Mesenchymal stem cell (in vitro differentiated cells and primary cell): ENCODE results near the gene LRRC45.

ENCODE experiments used
- DNase-seq: peaks from one replicate; pipeline ENCODE4 v3.0.0-alpha.2; 2013
- H2AFZ ChIP-seq: one replicate; pipeline ENCODE4 v1.6.1; 2013; ENCODE audit warnings: low read depth, mild to moderate bottlenecking, control low read depth, inconsistent platforms, low read length, moderate library complexity
- H2AK5ac ChIP-seq: 2 replicates; pipeline ENCODE4 v1.6.1; 2013; ENCODE audit warnings: low read length, moderate library complexity, mild to moderate bottlenecking, inconsistent platforms; ENCODE audit not compliant: severe bottlenecking
- H2BK120ac ChIP-seq: one replicate; pipeline ENCODE4 v1.6.1; 2013; ENCODE audit warnings: low read depth, mild to moderate bottlenecking, inconsistent platforms, low read length, moderate library complexity
- H2BK12ac ChIP-seq, 2 experiments: one replicate each; pipeline ENCODE4 v1.6.1; 2013; ENCODE audit warnings: inconsistent platforms in 2 of 2, low read length in 2 of 2, mild to moderate bottlenecking in 2 of 2, moderate library complexity in 2 of 2, control low read depth in 1 of 2
- H2BK15ac ChIP-seq: one replicate; pipeline ENCODE4 v1.6.1; 2013; ENCODE audit warnings: mild to moderate bottlenecking, low read depth, inconsistent platforms; ENCODE audit not compliant: poor library complexity, severe bottlenecking
- H2BK5ac ChIP-seq: 2 replicates; pipeline ENCODE4 v1.6.1; 2013; ENCODE audit warnings: low read depth, mild to moderate bottlenecking, low read length, control low read depth, inconsistent platforms; ENCODE audit not compliant: poor library complexity, severe bottlenecking
- H3K14ac ChIP-seq, 2 experiments: one replicate each; pipeline ENCODE4 v1.6.1; 2013; ENCODE audit warnings: inconsistent platforms in 2 of 2, low read length in 2 of 2, control low read depth in 1 of 2, mild to moderate bottlenecking in 1 of 2, moderate library complexity in 1 of 2
- H3K18ac ChIP-seq, 2 experiments: one replicate each; pipeline ENCODE4 v1.6.1; 2013; ENCODE audit warnings: inconsistent platforms in 2 of 2, low read length in 2 of 2, control low read depth in 1 of 2, low read depth in 1 of 2, mild to moderate bottlenecking in 1 of 2
- H3K23ac ChIP-seq, 2 experiments: one replicate each; pipeline ENCODE4 v1.6.1; 2013; ENCODE audit warnings: inconsistent platforms in 2 of 2, low read length in 2 of 2, mild to moderate bottlenecking in 2 of 2, moderate library complexity in 2 of 2, control low read depth in 1 of 2
- H3K27ac ChIP-seq: 2 replicates; pipeline ENCODE4 v1.5.1; 2013; ENCODE audit warnings: mild to moderate bottlenecking, moderate library complexity, low read length, control low read depth, inconsistent platforms; ENCODE audit not compliant: poor library complexity, severe bottlenecking
- H3K27me3 ChIP-seq, 2 experiments: 2 replicates each; pipeline versions ENCODE4 v1.6.1 to v1.7.0; 2013; ENCODE audit warnings: low read length in 2 of 2, mild to moderate bottlenecking in 2 of 2, moderate library complexity in 2 of 2, control low read depth in 1 of 2, inconsistent platforms in 1 of 2; ENCODE audit not compliant: control insufficient read depth in 1 of 2, insufficient read depth in 1 of 2
- H3K36me3 ChIP-seq, 2 experiments: 2 replicates each; pipeline versions ENCODE4 v1.6.1 to v1.7.0; 2013; ENCODE audit warnings: low read length in 2 of 2, control low read depth in 1 of 2, inconsistent platforms in 1 of 2, low read depth in 1 of 2, mild to moderate bottlenecking in 1 of 2; ENCODE audit not compliant: insufficient read depth in 2 of 2, control insufficient read depth in 1 of 2
- H3K4ac ChIP-seq, 2 experiments: one replicate each; pipeline ENCODE4 v1.6.1; 2013; ENCODE audit warnings: inconsistent platforms in 2 of 2, low read length in 2 of 2, mild to moderate bottlenecking in 2 of 2, moderate library complexity in 2 of 2, control low read depth in 1 of 2, low read depth in 1 of 2
- H3K4me1 ChIP-seq: 2 replicates; pipeline ENCODE4 v1.6.1; 2013; ENCODE audit warnings: low read depth, low read length, control low read depth; ENCODE audit not compliant: control insufficient read depth, insufficient read depth
- H3K4me2 ChIP-seq: 2 replicates; pipeline ENCODE4 v1.6.1; 2013; ENCODE audit warnings: low read length, mild to moderate bottlenecking, inconsistent platforms; ENCODE audit not compliant: poor library complexity, severe bottlenecking
- H3K4me3 ChIP-seq, 2 experiments: 2 replicates each; pipeline versions ENCODE4 v1.5.1 to v1.7.0; 2013; ENCODE audit warnings: low read length in 2 of 2, mild to moderate bottlenecking in 2 of 2, control low read depth in 1 of 2, low read depth in 1 of 2; ENCODE audit not compliant: insufficient read depth in 1 of 2
- H3K79me1 ChIP-seq: replicated peaks from 2 replicates; pipeline ENCODE4 v1.6.1; 2013; ENCODE audit warnings: mild to moderate bottlenecking, control low read depth, low read length, inconsistent platforms; ENCODE audit not compliant: poor library complexity, severe bottlenecking
- H3K9ac ChIP-seq: 2 replicates; pipeline ENCODE4 v1.7.0; 2013; ENCODE audit warnings: mild to moderate bottlenecking, low read length, moderate library complexity
- H3K9me3 ChIP-seq: 2 replicates; pipeline ENCODE4 v1.7.0; 2013; ENCODE audit warnings: mild to moderate bottlenecking, low read length; ENCODE audit not compliant: control insufficient read depth
- H4K8ac ChIP-seq: one replicate; pipeline ENCODE4 v1.6.1; 2013; ENCODE audit warnings: inconsistent platforms, mild to moderate bottlenecking, low read length, moderate library complexity
- H4K91ac ChIP-seq: one replicate; pipeline ENCODE4 v1.6.1; 2013; ENCODE audit warnings: mild to moderate bottlenecking, low read length, inconsistent platforms
- WGBS: methylation state at CpG from one replicate; pipeline ENCODE4 v1.1.7; 2013; ENCODE audit warnings: mixed read lengths; 5-methylcytosine and 5-hydroxymethylcytosine counted together

The LRRC45 gene

GRCh38 chr17:82079001-82079677 lies 56.0 kb downstream of the LRRC45 start:
- H3K4me2 ChIP-seq, result no peak overlapping the region
- no peak overlapping the region for H3K18ac ChIP-seq
- peaks cover 3% of the 10 kb centered on the region for H3K4me1 ChIP-seq

GRCh38 chr17:82080048-82080788 lies 57.1 kb downstream of the LRRC45 start:
- H3K27me3 ChIP-seq, result no peaks in the 10 kb centered on the region

More at GRCh38 chr17:82079001-82079677, 56.0 kb downstream of the LRRC45 start:
- no peaks in the 10 kb centered on the region for H3K27me3 ChIP-seq
- H3K14ac ChIP-seq, result no peak overlapping the region
- H2BK120ac ChIP-seq, result no peak overlapping the region
- no peak for DNase-seq
- peaks cover 58 to 77% of the 10 kb centered on the region in 2 experiments for H3K36me3 ChIP-seq
- H2AFZ ChIP-seq, result no peak overlapping the region
- no peak overlapping the region for H2BK15ac ChIP-seq
- peak overlapping the region; percentile 7 for H4K8ac ChIP-seq
- H3K4me3 ChIP-seq, result no peak overlapping the region
- H3K79me1 ChIP-seq, result peaks cover 29% of the 10 kb centered on the region
- no peaks in the 10 kb centered on the region for H3K9me3 ChIP-seq
- H4K91ac ChIP-seq, result peak overlapping the region; percentile 25
- H2BK12ac ChIP-seq, result no peak overlapping the region
- WGBS, result 99% methylated on average over 46 of the region's 47 CpGs
- H3K4ac ChIP-seq, result no peak overlapping the region
- no peak overlapping the region for H3K27ac ChIP-seq
- H2BK5ac ChIP-seq, result no peak overlapping the region
- no peak overlapping the region for H2AK5ac ChIP-seq
- no peak overlapping the region for H3K23ac ChIP-seq
- no peak overlapping the region for H3K9ac ChIP-seq

More at GRCh38 chr17:82080048-82080788, 57.1 kb downstream of the LRRC45 start:
- Histone ChIP-seq H3K9me3 (no peaks in the 10 kb centered on the region), H4K8ac (no peak overlapping the region), H3K4me3 (no peak overlapping the region), H2BK12ac (no peak overlapping the region), H3K9ac (no peak overlapping the region), H3K18ac (no peak overlapping the region), H3K36me3 (peaks cover 69 to 87% of the 10 kb centered on the region in 2 experiments), H3K14ac (no peak overlapping the region), H4K91ac (no peak overlapping the region), H2AFZ (no peak overlapping the region), H3K4me2 (no peak overlapping the region), H2BK5ac (no peak overlapping the region), H2AK5ac (no peak overlapping the region), H3K23ac (no peak overlapping the region), H2BK120ac (no peak overlapping the region), H3K4me1 (peaks cover 3% of the 10 kb centered on the region), H3K27ac (no peak overlapping the region), H3K79me1 (peaks cover 30% of the 10 kb centered on the region), H3K4ac (no peak overlapping the region), H2BK15ac (no peak overlapping the region)
- 96% methylated on average over 36 of the region's 36 CpGs for WGBS
- no peak for DNase-seq
